COLO668 (cell line): ENCODE measurements around the gene SAMM50.

ENCODE experiments used
- DNase-seq: peaks from one replicate; lab custom pipeline; 2025; ENCODE audit not compliant: unreplicated experiment; lab: John Stamatoyannopoulos, UW

The SAMM50 gene

DNA sequence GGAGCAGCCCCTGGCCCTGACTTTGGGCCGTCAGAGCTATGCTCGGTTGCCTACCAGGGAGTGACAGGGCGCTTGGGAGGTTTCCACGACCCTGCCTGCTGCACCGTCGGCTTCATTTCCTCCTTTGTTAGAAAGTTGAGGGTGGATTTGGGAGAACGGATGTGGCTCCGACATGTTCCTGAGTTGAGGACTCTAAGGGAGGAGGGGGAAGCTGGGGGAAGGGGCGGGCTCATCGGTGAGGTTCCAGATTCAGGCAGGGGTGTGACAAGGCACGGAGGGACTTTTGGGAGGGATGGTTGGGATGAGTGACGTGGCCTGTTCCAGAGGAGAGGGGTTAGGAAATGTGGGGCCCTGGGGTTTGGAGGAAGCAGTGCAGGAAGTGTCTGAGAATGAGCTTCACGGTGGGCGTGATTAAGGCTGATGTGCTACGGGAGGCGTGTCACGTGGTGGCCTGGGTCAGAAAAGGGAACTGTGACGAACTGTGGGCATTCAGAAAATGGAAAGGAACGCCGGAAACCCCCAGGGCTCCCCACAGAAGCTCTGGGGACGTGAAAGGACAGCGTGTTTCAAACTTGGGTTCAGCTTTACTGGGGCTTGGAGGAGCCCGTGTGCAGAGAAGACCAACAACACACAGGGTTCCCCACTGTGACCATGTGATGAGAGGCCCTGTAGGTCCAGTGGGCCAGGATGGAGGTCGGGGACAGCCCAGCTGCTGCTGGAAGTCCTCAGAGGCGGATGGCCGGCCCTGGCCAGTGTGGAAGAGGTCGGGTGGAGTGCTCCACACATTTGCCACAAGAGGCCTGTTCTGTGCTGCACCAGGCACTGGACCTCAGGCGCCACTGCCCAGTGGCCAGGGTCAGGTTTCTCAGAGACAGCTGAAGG is 71.6 kb downstream of the SAMM50 start:
- no peak for DNase-seq

- DNase-seq: no peak
These were observed 72.8 kb downstream of the SAMM50 start for GRCh38 chr22:44028091-44028490.

DNA sequence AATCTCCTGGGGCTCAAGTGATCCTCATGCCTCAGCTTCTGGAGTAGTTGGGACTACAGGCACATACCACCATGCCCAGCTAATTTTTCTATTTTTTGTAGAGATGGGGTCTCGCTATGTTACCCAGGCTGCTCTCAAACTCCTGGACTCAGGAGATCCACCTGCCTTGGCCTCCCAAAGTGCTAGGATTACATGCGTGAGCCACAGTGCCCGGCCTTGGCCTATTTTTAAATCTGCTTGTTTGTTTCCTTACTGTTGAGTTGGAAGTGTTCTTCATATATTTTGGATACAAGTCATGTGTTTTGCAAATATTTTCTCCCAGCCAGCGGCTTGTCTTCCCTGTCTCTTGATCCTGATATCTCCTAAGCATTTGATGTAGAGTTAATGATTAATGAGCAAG is 73.8 kb downstream of the SAMM50 start:
- DNase-seq: no peak

DNA sequence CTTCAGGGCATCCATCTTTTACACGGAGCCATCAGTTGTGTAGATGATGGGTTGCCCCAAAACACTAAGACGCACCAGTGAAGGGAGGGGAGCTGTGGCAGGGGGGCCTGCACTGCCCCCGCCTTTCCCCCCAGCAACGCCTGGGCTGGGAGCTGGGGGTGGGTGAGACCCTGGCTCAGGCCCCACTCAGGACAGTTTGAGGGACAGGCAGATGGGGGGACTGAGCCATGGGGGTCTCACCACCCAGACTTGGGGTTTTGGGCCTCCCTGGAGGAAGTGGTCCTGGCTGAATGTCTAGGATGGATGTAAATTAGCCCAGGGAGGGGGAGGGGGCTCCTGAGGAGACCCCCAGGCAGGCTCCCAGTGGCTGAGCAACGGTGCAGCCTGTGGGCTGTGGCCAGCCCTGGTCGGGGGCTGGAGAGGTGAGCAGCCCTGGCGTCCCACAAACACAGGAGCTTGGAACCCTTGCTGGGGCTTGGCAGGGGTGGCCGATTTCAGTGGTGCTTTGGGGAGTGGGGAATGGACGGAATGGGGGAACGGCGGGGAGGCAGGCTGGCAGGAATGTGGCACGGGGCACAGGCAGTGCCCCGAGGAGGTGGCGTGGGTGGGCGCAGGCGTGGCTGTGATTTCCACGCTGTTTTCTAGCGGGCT is 74.9 kb downstream of the SAMM50 start:
- no peak for DNase-seq

DNA sequence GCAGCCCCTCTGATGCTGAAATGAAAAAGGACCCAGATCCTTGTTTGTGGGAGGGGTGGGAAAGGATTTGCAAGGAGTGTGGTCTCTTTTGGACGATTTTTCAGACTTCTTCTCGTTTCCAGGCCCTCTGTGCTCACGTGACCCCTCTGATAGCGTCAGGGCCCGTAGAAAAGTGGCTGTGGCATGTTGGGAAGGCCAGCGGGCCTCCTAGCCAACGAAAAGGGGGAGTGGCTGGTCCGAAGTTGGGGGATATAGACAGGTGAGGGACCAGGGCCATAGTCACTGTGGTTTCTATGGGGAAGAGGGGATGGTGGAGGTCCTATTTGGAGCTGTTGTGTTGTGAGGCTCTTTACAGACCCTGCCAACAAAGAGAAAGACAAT is 75.5 kb downstream of the SAMM50 start:
- DNase-seq: no peak

- no peak for DNase-seq
These were observed 76.1 kb downstream of the SAMM50 start for GRCh38 chr22:44031158-44031952.

- DNase-seq: no peak
These were observed 77.0 kb downstream of the SAMM50 start for GRCh38 chr22:44032126-44032730.

DNA sequence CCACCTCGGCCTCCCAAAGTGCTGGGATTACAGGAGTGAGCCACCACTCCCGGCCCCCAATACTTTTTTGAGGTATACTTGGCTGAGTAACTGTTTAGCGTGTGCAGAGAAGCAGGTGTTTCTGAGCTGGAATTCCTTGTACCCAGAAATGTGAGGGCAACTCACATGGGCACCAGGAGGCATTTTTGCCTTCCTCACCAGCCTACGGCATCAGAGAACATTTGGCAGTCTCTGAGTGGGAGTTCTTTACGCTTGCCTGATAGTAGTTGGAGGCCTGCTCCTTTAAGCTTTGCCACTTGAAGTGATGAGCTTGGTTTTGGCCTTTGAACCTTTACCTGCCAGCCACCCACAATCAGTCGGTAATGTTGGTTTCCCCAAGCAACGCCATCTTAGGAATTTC is 78.0 kb downstream of the SAMM50 start:
- no peak for DNase-seq

DNA sequence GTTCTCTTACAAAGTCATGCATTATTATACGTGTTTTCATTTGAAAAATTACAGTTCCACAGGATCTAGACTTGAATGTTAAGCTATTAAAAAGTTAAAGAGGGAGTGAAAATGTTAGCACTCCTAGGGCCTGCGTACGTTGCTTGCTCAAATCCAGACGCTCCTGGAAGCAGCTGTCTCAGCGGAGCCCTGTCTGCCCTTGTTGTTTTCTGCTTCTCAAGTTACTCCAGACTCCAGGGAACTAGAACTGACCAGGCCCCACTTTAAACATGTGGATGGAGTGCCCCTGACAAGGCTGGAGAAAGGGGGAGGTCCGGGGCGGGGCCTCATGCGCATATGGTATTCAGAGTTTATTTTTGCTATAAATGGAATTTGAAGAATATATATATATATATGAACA is 78.5 kb downstream of the SAMM50 start:
- no peak for DNase-seq

GRCh38 chr22:44037519-44038375 is 82.5 kb downstream of the SAMM50 start:
- peak; percentile 12 for DNase-seq

DNA sequence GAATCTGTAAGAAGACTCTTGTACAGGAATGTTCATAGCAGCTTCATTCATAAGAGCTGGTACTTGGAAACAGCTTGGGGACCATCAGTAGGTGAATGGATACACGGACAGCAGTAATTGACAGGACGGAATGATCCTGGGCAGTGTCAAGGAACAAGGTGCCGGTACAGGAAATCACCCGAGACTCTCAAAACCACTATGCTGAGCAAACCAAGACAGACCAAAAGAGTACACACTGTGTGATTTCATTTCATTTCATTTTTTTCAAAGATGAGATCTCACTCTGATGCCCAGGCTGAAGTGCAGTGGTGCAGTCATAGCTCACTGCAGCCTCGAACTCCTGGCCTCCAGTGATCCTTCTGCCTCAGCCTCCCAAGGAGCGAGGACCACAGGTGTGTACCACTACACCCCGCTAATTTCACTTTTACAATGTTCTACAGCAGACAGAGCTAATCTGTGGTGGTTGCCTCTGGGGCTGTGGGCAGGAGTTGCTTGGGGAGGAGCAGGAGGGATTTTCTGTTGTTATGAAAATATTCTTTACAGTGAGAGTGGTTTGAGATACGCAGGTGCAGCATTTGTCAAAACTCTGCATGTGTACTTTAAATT is 84.4 kb downstream of the SAMM50 start:
- no peak for DNase-seq

- DNase-seq: no peak
These were observed 87.3 kb downstream of the SAMM50 start for GRCh38 chr22:44042249-44043218.

DNA sequence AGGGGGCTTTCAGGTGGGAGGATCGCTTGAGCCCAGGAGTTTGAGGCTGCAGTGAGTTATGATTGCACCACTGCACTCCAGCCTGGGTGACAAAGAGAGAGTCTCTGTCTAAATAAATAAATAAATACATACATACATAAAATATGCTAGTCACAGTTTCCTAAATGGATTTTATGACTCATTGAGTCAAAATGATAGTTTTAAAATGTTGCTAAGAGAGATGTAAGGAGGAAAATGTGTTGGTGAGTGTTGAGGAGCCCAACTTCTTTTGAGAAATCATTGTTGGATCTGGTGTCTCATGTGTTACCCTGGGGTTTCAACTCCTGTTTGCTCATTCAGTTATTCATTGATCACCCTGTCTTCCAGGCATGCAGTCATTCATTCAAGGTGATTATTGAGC is 89.9 kb downstream of the SAMM50 start:
- DNase-seq: no peak
